HepG2 (cell line): ENCODE results near the gene SLC6A12. TPM values are rescaled to one million over a fixed set of nuclear protein-coding genes. Genes with fewer than 3 reads are reported as not detected.

Source experiments
- ATAD3A ChIP-seq: sonication (generic); formaldehyde crosslinking; IDR thresholded peaks from 2 replicates; pipeline ENCODE4 v1.4.0; 2020; ENCODE audit warnings: missing genetic modification reagents
- BCL6 ChIP-seq: IDR thresholded peaks from 2 replicates; pipeline ENCODE4 v1.6.1; 2016; ENCODE audit warnings: missing genetic modification reagents, missing compliant biosample characterization
- HNF4G ChIP-seq, 2 experiments: sonication (generic) in 1 of 2; formaldehyde crosslinking in 1 of 2; IDR thresholded peaks; 2 replicates each; pipeline versions ENCODE4 v1.4.0 to v1.6.1; 2011 to 2020; ENCODE audit warnings: borderline replicate concordance in 2 of 2, low read depth in 2 of 2, mild to moderate bottlenecking in 2 of 2, low read length in 1 of 2, missing genetic modification reagents in 1 of 2, moderate library complexity in 1 of 2
- HNRNPL ChIP-seq: fragments of 200-400 bp; formaldehyde crosslinking; IDR thresholded peaks from 2 replicates; pipeline ENCODE4 v1.6.1; 2017; ENCODE audit warnings: mild to moderate bottlenecking, low read depth, low read length
- NONO ChIP-seq, 2 experiments: fragments of 450-650 bp in 1 of 2; sonication (generic) in 1 of 2; formaldehyde crosslinking in 1 of 2; IDR thresholded peaks in 1 of 2; conservative IDR thresholded peaks in 1 of 2; 2 replicates each; pipeline versions ENCODE4 v1.6.1 to v1.8.0; 2017 to 2022; ENCODE audit warnings: mild to moderate bottlenecking in 1 of 2, missing genetic modification reagents in 1 of 2, moderate library complexity in 1 of 2
- PHF21A ChIP-seq: sonication (generic); formaldehyde crosslinking; IDR thresholded peaks from 2 replicates; pipeline ENCODE4 v1.5.0; 2020; ENCODE audit warnings: mild to moderate bottlenecking, missing genetic modification reagents
- RBM39 ChIP-seq: fragments of 200-400 bp; formaldehyde crosslinking; IDR thresholded peaks from one replicate; pipeline ENCODE4 v1.6.1; 2018; ENCODE audit warnings: antibody characterized with exemption, mild to moderate bottlenecking, low read depth, low read length; ENCODE audit not compliant: poor library complexity, severe bottlenecking
- REPIN1 ChIP-seq: sonication (generic); formaldehyde crosslinking; IDR thresholded peaks from 2 replicates; pipeline ENCODE4 v1.8.0; 2022; ENCODE audit warnings: missing genetic modification reagents, low read depth, mild to moderate bottlenecking, borderline replicate concordance
- SRSF1 ChIP-seq: fragments of 200-400 bp; formaldehyde crosslinking; optimal IDR thresholded peaks from 2 replicates; pipeline ENCODE3; 2017; ENCODE audit warnings: mild to moderate bottlenecking, low read depth, low read length, moderate library complexity
- TEAD3 ChIP-seq: optimal IDR thresholded peaks from 2 replicates; pipeline ENCODE3; 2016; ENCODE audit warnings: borderline replicate concordance
- YEATS4 ChIP-seq: sonication (generic); formaldehyde crosslinking; IDR thresholded peaks from 2 replicates; pipeline ENCODE4 v1.4.0; 2020; ENCODE audit warnings: missing genetic modification reagents, borderline replicate concordance
- ZNF318 ChIP-seq: sonication (generic); formaldehyde crosslinking; IDR thresholded peaks from 2 replicates; pipeline ENCODE4 v1.4.0; 2020; ENCODE audit warnings: mild to moderate bottlenecking, missing genetic modification reagents
- ZNF33B ChIP-seq: sonication (generic); formaldehyde crosslinking; IDR thresholded peaks from 2 replicates; pipeline ENCODE4 v1.5.1; 2020; ENCODE audit warnings: mild to moderate bottlenecking, missing genetic modification reagents
- ZNF768 ChIP-seq: sonication (generic); formaldehyde crosslinking; IDR thresholded peaks from 2 replicates; pipeline ENCODE4 v1.4.0; 2020; ENCODE audit warnings: missing genetic modification reagents
- polyA plus RNA-seq, 8 experiments: library from polyadenylated mRNA; depleted of rRNA in 3 of 8; stranded (reverse) in 7 of 8; unstranded in 1 of 8; fragments of >200 nt; fragmentation: Illumina TruSeq in 4 of 8; extraction: Trizol in 4 of 8; gene quantifications; 2 replicates each; pipeline versions ENCODE4 v1.2.1 to v1.2.3, GENCODE V29; 2011 to 2016; ENCODE audit warnings: low read depth in 4 of 8, missing spikeins in 1 of 8, mixed read lengths in 1 of 8; ENCODE audit not compliant: insufficient read depth in 1 of 8
- total RNA-seq, 5 experiments: library from RNA; depleted of rRNA; stranded (reverse); fragments of >200 nt; fragmentation: Illumina TruSeq; extraction: Trizol; gene quantifications; 2 replicates each; pipeline ENCODE4 v1.2.3, GENCODE V29; 2016; ENCODE audit warnings: low read depth in 1 of 5
- TF ChIP-seq, protein P1 (sequence below): sonication (generic); formaldehyde crosslinking; IDR thresholded peaks from 2 replicates; pipeline ENCODE4 v1.5.1; 2020; ENCODE audit warnings: mild to moderate bottlenecking, missing genetic modification reagents, moderate library complexity

The SLC6A12 gene
- total and polyA plus RNA-seq, 2 of the 13 experiments (the other 11 are each of a cell fraction or from before 2014, with no cell fraction given), result 3.7 to 18.8 TPM

- peak; percentile 54; the same call in 1 of the 2 replicates for TF ChIP-seq PHF21A (CRISPR knock-in tag)
- TF ChIP-seq YEATS4 (CRISPR knock-in tag), result no peak
- TF ChIP-seq ZNF768, result peak; percentile 50; the same call in 1 of the 2 replicates
- peak; percentile 79 for TF ChIP-seq BCL6 (CRISPR knock-in tag)
- no peak for TF ChIP-seq NONO (IDR thresholded peaks at IDR 0.05)
- 0 out of 2 replicates have a peak, but pooled peaks have one; percentile 27 for TF ChIP-seq NONO (CRISPR knock-in tag; conservative IDR thresholded peaks at IDR 0.05)
- 0 out of 2 replicates have a peak, but pooled peaks have one; percentile 25 for TF ChIP-seq REPIN1 (CRISPR knock-in tag)
- peak; percentile 31 for TF ChIP-seq RBM39
- peak; percentile 40 for TF ChIP-seq SRSF1
- no peak for TF ChIP-seq ZNF33B (CRISPR knock-in tag)
- TF ChIP-seq ZNF318 (CRISPR knock-in tag), result no peak
- TF ChIP-seq, protein P1, sequence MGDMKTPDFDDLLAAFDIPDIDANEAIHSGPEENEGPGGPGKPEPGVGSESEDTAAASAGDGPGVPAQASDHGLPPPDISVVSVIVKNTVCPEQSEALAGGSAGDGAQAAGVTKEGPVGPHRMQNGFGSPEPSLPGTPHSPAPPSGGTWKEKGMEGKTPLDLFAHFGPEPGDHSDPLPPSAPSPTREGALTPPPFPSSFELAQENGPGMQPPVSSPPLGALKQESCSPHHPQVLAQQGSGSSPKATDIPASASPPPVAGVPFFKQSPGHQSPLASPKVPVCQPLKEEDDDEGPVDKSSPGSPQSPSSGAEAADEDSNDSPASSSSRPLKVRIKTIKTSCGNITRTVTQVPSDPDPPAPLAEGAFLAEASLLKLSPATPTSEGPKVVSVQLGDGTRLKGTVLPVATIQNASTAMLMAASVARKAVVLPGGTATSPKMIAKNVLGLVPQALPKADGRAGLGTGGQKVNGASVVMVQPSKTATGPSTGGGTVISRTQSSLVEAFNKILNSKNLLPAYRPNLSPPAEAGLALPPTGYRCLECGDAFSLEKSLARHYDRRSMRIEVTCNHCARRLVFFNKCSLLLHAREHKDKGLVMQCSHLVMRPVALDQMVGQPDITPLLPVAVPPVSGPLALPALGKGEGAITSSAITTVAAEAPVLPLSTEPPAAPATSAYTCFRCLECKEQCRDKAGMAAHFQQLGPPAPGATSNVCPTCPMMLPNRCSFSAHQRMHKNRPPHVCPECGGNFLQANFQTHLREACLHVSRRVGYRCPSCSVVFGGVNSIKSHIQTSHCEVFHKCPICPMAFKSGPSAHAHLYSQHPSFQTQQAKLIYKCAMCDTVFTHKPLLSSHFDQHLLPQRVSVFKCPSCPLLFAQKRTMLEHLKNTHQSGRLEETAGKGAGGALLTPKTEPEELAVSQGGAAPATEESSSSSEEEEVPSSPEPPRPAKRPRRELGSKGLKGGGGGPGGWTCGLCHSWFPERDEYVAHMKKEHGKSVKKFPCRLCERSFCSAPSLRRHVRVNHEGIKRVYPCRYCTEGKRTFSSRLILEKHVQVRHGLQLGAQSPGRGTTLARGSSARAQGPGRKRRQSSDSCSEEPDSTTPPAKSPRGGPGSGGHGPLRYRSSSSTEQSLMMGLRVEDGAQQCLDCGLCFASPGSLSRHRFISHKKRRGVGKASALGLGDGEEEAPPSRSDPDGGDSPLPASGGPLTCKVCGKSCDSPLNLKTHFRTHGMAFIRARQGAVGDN (CRISPR knock-in tag), result peak; percentile 13
- TF ChIP-seq TEAD3 (CRISPR knock-in tag), result no peak
- TF ChIP-seq HNF4G (IDR thresholded peaks at IDR 0.05; ENCODE audit: borderline replicate concordance, low read depth, low read length), result peak; percentile 68
- no peak for TF ChIP-seq HNF4G (CRISPR knock-in tag; IDR thresholded peaks at IDR 0.05; ENCODE audit: borderline replicate concordance, low read depth)
- peak; percentile 61 for TF ChIP-seq HNRNPL
- TF ChIP-seq ATAD3A (CRISPR knock-in tag), result no peak
Observed at GRCh38 chr12:212715-213526, 1.0 kb downstream of the SLC6A12 start (continued).
